H1 (cell line): ENCODE results near the gene IFNGR1. TPM values are rescaled to one million over a fixed set of nuclear protein-coding genes. Genes with fewer than 3 reads are reported as not detected.

ENCODE experiments used
- ATF2 ChIP-seq: IDR thresholded peaks from 2 replicates; pipeline ENCODE4 v1.6.1; 2012; ENCODE audit warnings: low read length, inconsistent platforms
- JUND ChIP-seq: IDR thresholded peaks from 2 replicates; pipeline ENCODE4 v1.6.1; 2011; ENCODE audit warnings: mild to moderate bottlenecking, improper control_type of control experiment, low read length
- SP4 ChIP-seq: IDR thresholded peaks from 2 replicates; pipeline ENCODE4 v1.6.1; 2012; ENCODE audit warnings: low read length, inconsistent platforms
- SUZ12 ChIP-seq: fragments of 200-600 bp; sonication (generic); IDR thresholded peaks from 2 replicates; pipeline ENCODE4 v1.6.1; 2012; ENCODE audit warnings: mild to moderate bottlenecking, inconsistent platforms, low read length, moderate library complexity, mixed read lengths
- polyA plus RNA-seq, 7 experiments: library from polyadenylated mRNA; depleted of rRNA in 3 of 7; stranded (reverse) in 5 of 7; unstranded in 2 of 7; fragments of >200 nt in 5 of 7; fragments of 200-250 nt in 2 of 7; gene quantifications; 1 replicate in 5 of 7; 2 replicates in 1 of 7; 4 replicates in 1 of 7; pipeline versions ENCODE4 v1.2.1 to v1.2.3, GENCODE V29; 2011 to 2013; ENCODE audit warnings: missing spikeins in 2 of 7, mixed read lengths in 2 of 7
- total RNA-seq: library from RNA; stranded (reverse); fragmentation: NEBNext Ultra II Directional; extraction: Animal tissue kit (Norgen Biotek cat#: 25700); gene quantifications from 2 replicates; pipeline ENCODE4 v1.2.1, GENCODE V29; 2021

The IFNGR1 gene
- total and polyA plus RNA-seq, 2 of the 8 experiments (the other 6 are each of a cell fraction or from before 2014, with no cell fraction given) = 9.7 to 20.9 TPM

GRCh38 chr6:137191236-137191635, 27.9 kb downstream of the IFNGR1 start (continued):
- no peak for TF ChIP-seq SUZ12
- TF ChIP-seq JUND = no peak
- TF ChIP-seq ATF2 = no peak
- TF ChIP-seq SP4 = no peak
